Keratinocyte (primary cell): ENCODE measurements around the gene ACVR1B. TPM values are rescaled to one million over a fixed set of nuclear protein-coding genes. Genes with fewer than 3 reads are reported as not detected.

Experiments
- DNase-seq: peaks from one replicate; pipeline ENCODE4 v3.0.0-alpha.2; 2011; ENCODE audit warnings: low read depth, missing footprints, low spot score
- FAIRE-seq: peaks from 2 replicates; lab custom pipeline; 2011; peaks lifted over from hg19 to GRCh38; lab: Jason Lieb, UNC
- H2AFZ ChIP-seq: 2 replicates; pipeline ENCODE4 v1.6.0; 2012; ENCODE audit warnings: low read length, control low read depth, inconsistent platforms; ENCODE audit not compliant: control insufficient read depth
- H3K27ac ChIP-seq: 2 replicates; pipeline ENCODE4 v1.5.1; 2011; ENCODE audit warnings: low read length; ENCODE audit not compliant: control insufficient read depth, insufficient read depth
- H3K27me3 ChIP-seq: 3 replicates; pipeline ENCODE4 v1.6.0; 2011; ENCODE audit warnings: low read length; ENCODE audit not compliant: control insufficient read depth, insufficient read depth; ENCODE audit errors: extremely low read depth
- H3K36me3 ChIP-seq, 2 experiments: 2 replicates in 1 of 2; 3 replicates in 1 of 2; pipeline ENCODE4 v1.5.1; 2011; ENCODE audit warnings: low read length in 2 of 2, mild to moderate bottlenecking in 1 of 2; ENCODE audit not compliant: control insufficient read depth in 2 of 2, insufficient read depth in 2 of 2; ENCODE audit errors: extremely low read depth in 1 of 2
- H3K4me1 ChIP-seq: 3 replicates; pipeline ENCODE4 v1.5.1; 2011; ENCODE audit warnings: low read length; ENCODE audit not compliant: control insufficient read depth, insufficient read depth; ENCODE audit errors: extremely low read depth
- H3K4me2 ChIP-seq: 3 replicates; pipeline ENCODE4 v1.6.0; 2011; ENCODE audit warnings: low read depth, low read length; ENCODE audit not compliant: control insufficient read depth, insufficient read depth; ENCODE audit errors: extremely low read depth
- H3K4me3 ChIP-seq, 3 experiments: fragments of 200-600 bp in 1 of 3; sonication (generic) in 1 of 3; 2 replicates in 2 of 3; 3 replicates in 1 of 3; pipeline ENCODE4 v1.5.1; 2011 to 2016; ENCODE audit warnings: low read length in 3 of 3, mild to moderate bottlenecking in 3 of 3, control low read depth in 2 of 3, inconsistent platforms in 1 of 3, low read depth in 1 of 3, mixed read lengths in 1 of 3, mixed run types in 1 of 3, moderate library complexity in 1 of 3; ENCODE audit not compliant: control insufficient read depth in 2 of 3, insufficient read depth in 2 of 3; ENCODE audit errors: extremely low read depth in 1 of 3
- H3K79me2 ChIP-seq: 2 replicates; pipeline ENCODE4 v1.6.0; 2012; ENCODE audit warnings: low read length; ENCODE audit not compliant: control insufficient read depth, insufficient read depth
- H3K9ac ChIP-seq: 3 replicates; pipeline ENCODE4 v1.6.0; 2011; ENCODE audit warnings: low read length; ENCODE audit not compliant: control insufficient read depth, insufficient read depth; ENCODE audit errors: extremely low read depth
- H3K9me1 ChIP-seq: 3 replicates; pipeline ENCODE4 v1.6.0; 2011; ENCODE audit warnings: low read length; ENCODE audit not compliant: control insufficient read depth, insufficient read depth; ENCODE audit errors: extremely low read depth
- H3K9me3 ChIP-seq: 2 replicates; pipeline ENCODE4 v1.5.1; 2012; ENCODE audit warnings: low read depth, low read length; ENCODE audit not compliant: control insufficient read depth
- H4K20me1 ChIP-seq: 3 replicates; pipeline ENCODE4 v1.6.0; 2011; ENCODE audit warnings: low read length; ENCODE audit not compliant: control insufficient read depth, insufficient read depth; ENCODE audit errors: extremely low read depth
- EZH2 ChIP-seq: IDR thresholded peaks from one replicate; pipeline ENCODE4 v1.6.1; 2012; ENCODE audit warnings: inconsistent platforms, mild to moderate bottlenecking, low read length, moderate library complexity
- dilution Hi-C: fragments of 300-500 bp; cut with MboI; formaldehyde crosslinking; loops from one replicate; pipeline ENCODE4 v1.7.0; 2020; ENCODE audit warnings: low sequenced_read_pairs; ENCODE audit not compliant: extremely low pct_ligation_motif_present
- polyA plus RNA-seq, 5 experiments: library from polyadenylated mRNA; depleted of rRNA in 3 of 5; stranded (reverse) in 3 of 5; stranded (forward) in 1 of 5; unstranded in 1 of 5; fragments of >200 nt; gene quantifications; 1 replicate in 1 of 5; 2 replicates in 3 of 5; 3 replicates in 1 of 5; pipeline versions ENCODE4 v1.2.1 to v1.2.3, GENCODE V29; 2011 to 2012; ENCODE audit warnings: missing spikeins in 2 of 5, low read depth in 1 of 5, low replicate concordance in 1 of 5
- TF ChIP-seq, protein P1 (sequence below), 3 experiments: IDR thresholded peaks in 1 of 3; conservative IDR thresholded peaks in 1 of 3; optimal IDR thresholded peaks in 1 of 3; 2 replicates in 2 of 3; 3 replicates in 1 of 3; pipeline versions ENCODE3 to v1.5.1; 2011; ENCODE audit warnings: low read length in 3 of 3, mild to moderate bottlenecking in 3 of 3, moderate library complexity in 2 of 3, control low read depth in 1 of 3, inconsistent platforms in 1 of 3; ENCODE audit not compliant: insufficient read depth in 2 of 3; ENCODE audit errors: extremely low read depth in 1 of 3

ACVR1B gene
- polyA plus RNA-seq, 1 donor (not counting 4 experiments of a cell fraction or from before 2014, with no cell fraction given) = 12.7 TPM

- Histone ChIP-seq H4K20me1 (no peaks in the 10 kb centered on the region), H3K4me2 (no peak overlapping the region), H3K9me3 (no peaks in the 10 kb centered on the region), H3K79me2 (no peaks in the 10 kb centered on the region), H3K27ac (no peak overlapping the region), H3K4me3 (no peak overlapping the region), H3K27me3 (peaks cover 15% of the 10 kb centered on the region), H3K4me1 (peaks cover 3% of the 10 kb centered on the region), H3K36me3 (no peaks in the 10 kb centered on the region), H3K9me1 (no peaks in the 10 kb centered on the region), H2AFZ (no peak overlapping the region), H3K9ac (no peak overlapping the region)
- dilution Hi-C loops = no loop called here
- no peak for DNase-seq
- no peak for FAIRE-seq
- TF ChIP-seq, protein P1, sequence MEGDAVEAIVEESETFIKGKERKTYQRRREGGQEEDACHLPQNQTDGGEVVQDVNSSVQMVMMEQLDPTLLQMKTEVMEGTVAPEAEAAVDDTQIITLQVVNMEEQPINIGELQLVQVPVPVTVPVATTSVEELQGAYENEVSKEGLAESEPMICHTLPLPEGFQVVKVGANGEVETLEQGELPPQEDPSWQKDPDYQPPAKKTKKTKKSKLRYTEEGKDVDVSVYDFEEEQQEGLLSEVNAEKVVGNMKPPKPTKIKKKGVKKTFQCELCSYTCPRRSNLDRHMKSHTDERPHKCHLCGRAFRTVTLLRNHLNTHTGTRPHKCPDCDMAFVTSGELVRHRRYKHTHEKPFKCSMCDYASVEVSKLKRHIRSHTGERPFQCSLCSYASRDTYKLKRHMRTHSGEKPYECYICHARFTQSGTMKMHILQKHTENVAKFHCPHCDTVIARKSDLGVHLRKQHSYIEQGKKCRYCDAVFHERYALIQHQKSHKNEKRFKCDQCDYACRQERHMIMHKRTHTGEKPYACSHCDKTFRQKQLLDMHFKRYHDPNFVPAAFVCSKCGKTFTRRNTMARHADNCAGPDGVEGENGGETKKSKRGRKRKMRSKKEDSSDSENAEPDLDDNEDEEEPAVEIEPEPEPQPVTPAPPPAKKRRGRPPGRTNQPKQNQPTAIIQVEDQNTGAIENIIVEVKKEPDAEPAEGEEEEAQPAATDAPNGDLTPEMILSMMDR (optimal IDR thresholded peaks at IDR 0.05 in 1 of 3, IDR thresholded peaks at IDR 0.05 in 1 of 3, conservative IDR thresholded peaks at IDR 0.05 in 1 of 3; ENCODE audit: extremely low read depth in 1 of 3, insufficient read depth in 2 of 3, low read length in 3 of 3) = peak; percentile 84 to 86 (median 86)
- TF ChIP-seq EZH2 = no peak
Observed at GRCh38 chr12:51926718-51927117, 24.8 kb upstream of the ACVR1B start.

DNA sequence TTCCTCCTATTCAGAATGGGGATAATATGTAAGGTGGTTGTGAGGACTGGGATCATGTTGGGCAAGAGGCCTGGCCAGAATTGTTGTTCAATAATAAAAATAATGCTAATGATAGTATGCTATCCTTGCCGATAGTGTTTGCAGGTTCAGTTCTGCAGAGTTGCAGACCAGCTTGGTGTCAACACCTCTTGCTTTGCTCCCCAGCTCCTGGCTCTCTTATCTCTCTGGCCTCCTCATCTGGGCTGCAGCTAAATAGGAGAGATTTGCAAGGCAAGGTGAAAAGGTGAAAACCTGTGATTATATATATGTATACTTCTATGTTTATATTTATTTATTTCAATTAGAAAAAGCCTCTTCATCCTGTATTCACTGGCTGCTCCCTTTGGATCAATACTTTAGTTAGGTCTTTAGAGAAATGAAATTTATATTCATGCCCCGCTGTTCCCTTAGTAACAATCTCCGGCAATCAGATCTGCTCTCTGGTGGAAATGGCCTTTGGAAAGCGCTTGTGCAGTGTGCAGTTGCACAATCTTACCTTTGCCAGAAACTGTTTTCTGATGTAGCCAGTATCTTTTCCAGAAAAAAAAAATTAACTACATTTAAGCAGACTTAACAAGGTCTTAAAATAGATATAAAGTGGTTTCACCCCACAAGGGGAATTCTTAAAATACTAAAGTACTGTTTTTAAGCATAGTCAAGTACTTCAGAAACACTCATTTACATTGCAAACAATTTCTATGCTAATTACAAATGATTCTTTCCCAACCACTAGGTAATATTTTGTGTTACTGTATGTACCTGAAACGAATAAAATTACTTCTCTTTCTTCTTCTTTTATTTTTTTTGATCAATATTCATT is 19.1 kb upstream of the ACVR1B start:
- H3K9me1 ChIP-seq = no peaks in the 10 kb centered on the region
- FAIRE-seq (no peak), DNase-seq (no peak)
- no peaks in the 10 kb centered on the region for H4K20me1 ChIP-seq
- no peak overlapping the region for H3K9ac ChIP-seq
- no peaks in the 10 kb centered on the region for H3K79me2 ChIP-seq
- H3K4me3 ChIP-seq = no peak overlapping the region
- no peaks in the 10 kb centered on the region for H3K9me3 ChIP-seq
- H2AFZ ChIP-seq = no peak overlapping the region
- H3K27ac ChIP-seq = no peak overlapping the region
- no peak overlapping the region for H3K4me2 ChIP-seq
- no peaks in the 10 kb centered on the region for H3K36me3 ChIP-seq
- H3K4me1 ChIP-seq = no peaks in the 10 kb centered on the region
- H3K27me3 ChIP-seq = no peaks in the 10 kb centered on the region
- no peak for TF ChIP-seq EZH2
- TF ChIP-seq, protein P1 (optimal IDR thresholded peaks at IDR 0.05 in 1 of 3, IDR thresholded peaks at IDR 0.05 in 1 of 3, conservative IDR thresholded peaks at IDR 0.05 in 1 of 3; ENCODE audit: extremely low read depth in 1 of 3, insufficient read depth in 2 of 3, low read length in 3 of 3) = no peak
- dilution Hi-C loops = no loop called here
